H1 (cell line): ENCODE data around the gene ANXA4. TPM values are rescaled to one million over a fixed set of nuclear protein-coding genes. Genes with fewer than 3 reads are reported as not detected.

ENCODE experiments used
- CTBP2 ChIP-seq: IDR thresholded peaks from 2 replicates; pipeline ENCODE4 v1.7.0; 2011; ENCODE audit warnings: borderline replicate concordance, mild to moderate bottlenecking, moderate library complexity, mixed read lengths, low read length; ENCODE audit not compliant: insufficient read depth, insufficient read length
- EGR1 ChIP-seq: IDR thresholded peaks from 2 replicates; pipeline ENCODE4 v1.6.1; 2011; ENCODE audit warnings: low read depth, low read length, borderline replicate concordance
- JUN ChIP-seq: IDR thresholded peaks from 2 replicates; pipeline ENCODE4 v1.6.1; 2011; ENCODE audit warnings: low read depth, mild to moderate bottlenecking, improper control_type of control experiment, low read length
- KDM4A ChIP-seq: IDR thresholded peaks from one replicate; pipeline ENCODE4 v1.7.1; 2012; ENCODE audit warnings: low read depth, mild to moderate bottlenecking, moderate library complexity, low read length, inconsistent platforms; ENCODE audit not compliant: severe bottlenecking
- SIN3A ChIP-seq, 2 experiments: IDR thresholded peaks in 1 of 2; conservative IDR thresholded peaks in 1 of 2; 2 replicates each; pipeline ENCODE4 v1.6.1; 2011 to 2012; ENCODE audit warnings: low read length in 2 of 2, improper control_type of control experiment in 1 of 2, low read depth in 1 of 2, mild to moderate bottlenecking in 1 of 2
- TBP ChIP-seq: IDR thresholded peaks from 2 replicates; pipeline ENCODE4 v1.6.1; 2011; ENCODE audit warnings: low read depth, low read length, improper control_type of control experiment
- polyA plus RNA-seq, 7 experiments: library from polyadenylated mRNA; depleted of rRNA in 3 of 7; stranded (reverse) in 5 of 7; unstranded in 2 of 7; fragments of >200 nt in 5 of 7; fragments of 200-250 nt in 2 of 7; gene quantifications; 1 replicate in 5 of 7; 2 replicates in 1 of 7; 4 replicates in 1 of 7; pipeline versions ENCODE4 v1.2.1 to v1.2.3, GENCODE V29; 2011 to 2013; ENCODE audit warnings: missing spikeins in 2 of 7, mixed read lengths in 2 of 7
- total RNA-seq: library from RNA; stranded (reverse); fragmentation: NEBNext Ultra II Directional; extraction: Animal tissue kit (Norgen Biotek cat#: 25700); gene quantifications from 2 replicates; pipeline ENCODE4 v1.2.1, GENCODE V29; 2021
- TF ChIP-seq, protein P1 (sequence below): IDR thresholded peaks from 2 replicates; pipeline ENCODE4 v1.6.1; 2011; ENCODE audit warnings: low read depth, mild to moderate bottlenecking, low read length; ENCODE audit not compliant: insufficient read depth

Gene ANXA4
- total and polyA plus RNA-seq, 2 of the 8 experiments (the other 6 are each of a cell fraction or from before 2014, with no cell fraction given), result 9.4 to 17.6 TPM

DNA sequence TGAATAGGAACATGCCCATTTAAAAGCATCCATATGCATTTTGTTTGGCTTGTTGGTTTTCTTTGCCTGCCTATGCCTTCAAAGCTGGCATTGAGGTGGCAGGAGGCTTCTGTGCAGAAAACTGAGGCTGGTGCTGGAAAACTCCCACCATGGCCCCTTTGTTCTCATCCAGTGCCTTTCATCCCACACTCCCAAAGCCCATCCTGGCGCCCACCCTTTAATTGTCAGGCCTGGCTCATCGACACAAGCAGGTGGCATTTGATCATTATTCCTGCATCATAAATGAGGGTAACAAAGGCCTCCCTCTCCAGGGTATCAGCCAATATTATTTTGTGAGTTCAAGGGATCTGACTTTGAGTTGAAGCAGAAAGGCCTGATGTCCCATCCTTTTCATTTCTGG is 24.7 kb upstream of the ANXA4 start (continued):
- TF ChIP-seq, protein P1, sequence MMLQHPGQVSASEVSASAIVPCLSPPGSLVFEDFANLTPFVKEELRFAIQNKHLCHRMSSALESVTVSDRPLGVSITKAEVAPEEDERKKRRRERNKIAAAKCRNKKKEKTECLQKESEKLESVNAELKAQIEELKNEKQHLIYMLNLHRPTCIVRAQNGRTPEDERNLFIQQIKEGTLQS, result no peak
- TF ChIP-seq CTBP2 (no peak), TBP (no peak), SIN3A (conservative IDR thresholded peaks at IDR 0.05 in 1 of 2, IDR thresholded peaks at IDR 0.05 in 1 of 2; ENCODE audit: low read depth in 1 of 2, low read length in 2 of 2) (no peak), EGR1 (no peak), JUN (no peak), KDM4A (no peak)
